ENCODE results near the gene OR6K6.

Gene OR6K6

GRCh38 chr1:158754420-158754819, at the start of gene OR6K6:
Gene OR6K6, plus strand, starts transcription at chr1:158754720. Its CDS starts 168 bp downstream, at chr1:158754888.
- no peak for DNase-seq

- no peak for DNase-seq
These were observed 48.4 kb upstream of the OR6K6 start for GRCh38 chr1:158706096-158706495.

- no peak for DNase-seq
These were observed 43.4 kb upstream of the OR6K6 start for GRCh38 chr1:158711098-158711497.

- no peak for DNase-seq
These were observed 39.8 kb upstream of the OR6K6 start for GRCh38 chr1:158714754-158715153.

- DNase-seq = no peak
These were observed 38.2 kb upstream of the OR6K6 start for GRCh38 chr1:158716335-158716734.

- no peak for DNase-seq
These were observed 37.2 kb upstream of the OR6K6 start for GRCh38 chr1:158717344-158717743.

GRCh38 chr1:158719664-158720063, 34.9 kb upstream of the OR6K6 start:
- DNase-seq = no peak

- no peak for DNase-seq
These were observed 33.9 kb upstream of the OR6K6 start, which contains the start of gene OR6K3 for GRCh38 chr1:158720620-158721019. Gene OR6K3, minus strand, starts transcription at chr1:158720720. Its CDS starts 2,605 bp downstream, at chr1:158718115.

GRCh38 chr1:158724442-158724841, 30.1 kb upstream of the OR6K6 start:
- no peak for DNase-seq

- DNase-seq = no peak
These were observed 25.9 kb upstream of the OR6K6 start for GRCh38 chr1:158728510-158729225.

GRCh38 chr1:158730453-158730852, 24.1 kb upstream of the OR6K6 start:
- DNase-seq = no peak

GRCh38 chr1:158731707-158732106, 22.8 kb upstream of the OR6K6 start:
- no peak for DNase-seq

GRCh38 chr1:158732524-158732923, 22.0 kb upstream of the OR6K6 start:
- no peak for DNase-seq

- no peak for DNase-seq
These were observed 18.7 kb upstream of the OR6K6 start for GRCh38 chr1:158735848-158736247.

GRCh38 chr1:158752155-158752712, 2.3 kb upstream of the OR6K6 start:
- DNase-seq = no peak

- no peak for DNase-seq
These were observed 17.7 kb downstream of the OR6K6 start, which contains the start of gene OR6N1 for GRCh38 chr1:158771950-158772866. Gene OR6N1, minus strand, starts transcription at chr1:158772195. Its CDS starts 5,513 bp downstream, at chr1:158766682.

- no peak for DNase-seq
These were observed 26.6 kb downstream of the OR6K6 start, which contains the start of gene OR6N2 for GRCh38 chr1:158781104-158781503. Gene OR6N2, minus strand, starts transcription at chr1:158781204. Its CDS starts 3,569 bp downstream, at chr1:158777635.

- no peak for DNase-seq
These were observed 39.1 kb downstream of the OR6K6 start for GRCh38 chr1:158793604-158794003.

GRCh38 chr1:158794247-158794646, 39.7 kb downstream of the OR6K6 start:
- no peak for DNase-seq

- no peak for DNase-seq
These were observed 44.0 kb downstream of the OR6K6 start for GRCh38 chr1:158798531-158798930.

- no peak for DNase-seq
These were observed 45.2 kb downstream of the OR6K6 start for GRCh38 chr1:158799689-158800088.

- DNase-seq = no peak
These were observed 46.0 kb downstream of the OR6K6 start for GRCh38 chr1:158800526-158800925.

- no peak for DNase-seq
These were observed 46.9 kb downstream of the OR6K6 start for GRCh38 chr1:158801396-158801795.
